Endothelial cell of umbilical vein (primary cell): ENCODE data around the gene CEP128. TPM values are rescaled to one million over a fixed set of nuclear protein-coding genes. Genes with fewer than 3 reads are reported as not detected.

Source experiments
- BruUV-seq: library from RNA; stranded (reverse); fragments of 400-500 nt; replicated peaks from 2 replicates; lab custom pipeline; 2021; lab: Mats Ljungman, UMichigan
- CTCF ChIA-PET: fragments of 300-600, 350-600 bp; sonication (Branson Sonifier 250); formaldehyde crosslinking; loops from one replicate; lab custom pipeline; 2021; ENCODE audit warnings: antibody characterized with exemption, inconsistent platforms; lab: Charles Lee
- POLR2A ChIA-PET: fragments of 300-600, 350-600 bp; sonication (Branson Sonifier 250); formaldehyde crosslinking; loops from one replicate; lab custom pipeline; 2021; ENCODE audit warnings: antibody characterized with exemption, inconsistent platforms; lab: Charles Lee
- DNase-seq: peaks from one replicate; pipeline ENCODE4 v3.0.0-alpha.2; 2011; ENCODE audit warnings: low read depth, low spot score
- FAIRE-seq: peaks from 2 replicates; lab custom pipeline; 2011; peaks lifted over from hg19 to GRCh38; lab: Jason Lieb, UNC
- H2AFZ ChIP-seq: 2 replicates; pipeline ENCODE4 v1.6.0; 2012; ENCODE audit warnings: low read depth, low read length, control low read depth, inconsistent platforms
- H3K27ac ChIP-seq: 2 replicates; pipeline ENCODE4 v1.5.1; 2011; ENCODE audit warnings: low read depth, mild to moderate bottlenecking, control low read depth, low read length, moderate library complexity; ENCODE audit not compliant: insufficient read depth
- H3K27me3 ChIP-seq, 2 experiments: 2 replicates each; pipeline versions ENCODE4 v1.6.0 to v1.6.1; 2011; ENCODE audit warnings: low read length in 2 of 2, mixed read lengths in 1 of 2; ENCODE audit not compliant: control insufficient read depth in 2 of 2, insufficient read depth in 2 of 2
- H3K36me3 ChIP-seq, 2 experiments: 2 replicates in 1 of 2; 3 replicates in 1 of 2; pipeline ENCODE4 v1.5.1; 2011; ENCODE audit warnings: low read length in 2 of 2, mild to moderate bottlenecking in 1 of 2, moderate library complexity in 1 of 2; ENCODE audit not compliant: control insufficient read depth in 2 of 2, insufficient read depth in 2 of 2; ENCODE audit errors: extremely low read depth in 1 of 2
- H3K4me1 ChIP-seq: 3 replicates; pipeline ENCODE4 v1.5.1; 2011; ENCODE audit warnings: mild to moderate bottlenecking, low read length; ENCODE audit not compliant: control insufficient read depth, insufficient read depth; ENCODE audit errors: extremely low read depth
- H3K4me2 ChIP-seq: 2 replicates; pipeline ENCODE4 v1.6.1; 2011; ENCODE audit warnings: low read length, control low read depth, mixed read lengths; ENCODE audit not compliant: insufficient read depth
- H3K4me3 ChIP-seq, 3 experiments: fragments of 200-600 bp in 1 of 3; sonication (generic), shearing (Covaris generic) in 1 of 3; replicated peaks in 1 of 3; 2 replicates each; pipeline ENCODE4 v1.5.1; 2011 to 2016; ENCODE audit warnings: control low read depth in 3 of 3, low read length in 3 of 3, mild to moderate bottlenecking in 2 of 3, inconsistent platforms in 1 of 3, low read depth in 1 of 3, moderate library complexity in 1 of 3; ENCODE audit not compliant: insufficient read depth in 1 of 3
- H3K79me2 ChIP-seq: 2 replicates; pipeline ENCODE4 v1.6.0; 2012; ENCODE audit warnings: low read length, inconsistent platforms; ENCODE audit not compliant: control insufficient read depth, insufficient read depth
- H3K9ac ChIP-seq: replicated peaks from 2 replicates; pipeline ENCODE3; 2011; ENCODE audit warnings: low read length, control low read depth; ENCODE audit not compliant: insufficient read depth; ENCODE audit errors: extremely low read depth
- H3K9me1 ChIP-seq: replicated peaks from 3 replicates; pipeline ENCODE4 v1.6.0; 2011; ENCODE audit warnings: mild to moderate bottlenecking, low read length; ENCODE audit not compliant: control insufficient read depth, insufficient read depth; ENCODE audit errors: extremely low read depth
- H3K9me3 ChIP-seq: replicated peaks from 2 replicates; pipeline ENCODE4 v1.5.1; 2012; ENCODE audit warnings: low read length, inconsistent platforms; ENCODE audit not compliant: control insufficient read depth, insufficient read depth
- H4K20me1 ChIP-seq: replicated peaks from 2 replicates; pipeline ENCODE3; 2011; ENCODE audit warnings: mild to moderate bottlenecking, low read length; ENCODE audit not compliant: control insufficient read depth, insufficient read depth; ENCODE audit errors: extremely low read depth
- EZH2 ChIP-seq: IDR thresholded peaks from 2 replicates; pipeline ENCODE4 v1.6.1; 2012; ENCODE audit warnings: borderline replicate concordance, low read depth, mild to moderate bottlenecking, moderate library complexity, low read length, inconsistent platforms; ENCODE audit not compliant: severe bottlenecking
- FOS ChIP-seq: IDR thresholded peaks from 2 replicates; pipeline ENCODE4 v1.6.1; 2011; ENCODE audit warnings: mild to moderate bottlenecking, low read length, moderate library complexity, borderline replicate concordance; ENCODE audit not compliant: insufficient read depth
- JUN ChIP-seq: IDR thresholded peaks from 2 replicates; pipeline ENCODE4 v1.6.1; 2011; ENCODE audit warnings: borderline replicate concordance, low read depth; ENCODE audit not compliant: insufficient read length, insufficient read depth
- MAX ChIP-seq: IDR thresholded peaks from 2 replicates; pipeline ENCODE4 v1.6.1; 2011; ENCODE audit not compliant: insufficient read depth, insufficient read length
- MYC ChIP-seq: IDR thresholded peaks from one replicate; pipeline ENCODE4 v1.6.1; 2011; ENCODE audit warnings: mild to moderate bottlenecking, low read depth, low read length
- POLR2A ChIP-seq: IDR thresholded peaks from 2 replicates; pipeline ENCODE4 v1.6.1; 2012; ENCODE audit warnings: low read depth, mild to moderate bottlenecking, control low read depth, low read length
- POLR2AphosphoS5 ChIP-seq: IDR thresholded peaks from 2 replicates; pipeline ENCODE4 v1.6.1; 2012; ENCODE audit warnings: low read depth, mild to moderate bottlenecking, control low read depth, low read length, moderate library complexity; ENCODE audit not compliant: insufficient read depth
- dilution Hi-C: fragments of 300-500 bp; cut with MboI; formaldehyde crosslinking; loops from one replicate; pipeline ENCODE4 v1.15.0; 2019; ENCODE audit warnings: low sequenced_read_pairs; ENCODE audit not compliant: extremely low pct_ligation_motif_present
- intact Hi-C: fragments of 100-400 bp; cut with micrococcal nuclease; formaldehyde crosslinking; loops from one replicate; pipeline ENCODE4 v1.10.0; 2022
- polyA plus RNA-seq, 4 experiments: library from polyadenylated mRNA; depleted of rRNA in 3 of 4; stranded (reverse) in 3 of 4; unstranded in 1 of 4; fragments of >200 nt; gene quantifications; 2 replicates each; pipeline versions ENCODE4 v1.2.1 to v1.2.3, GENCODE V29; 2011 to 2012; ENCODE audit warnings: missing spikeins in 1 of 4
- total RNA-seq: library from RNA; stranded (reverse); gene quantifications from 2 replicates; pipeline ENCODE4 v1.2.3, GENCODE V29; 2021
- TF ChIP-seq, protein P1 (sequence below), 2 donors: IDR thresholded peaks; 1 replicate in 1 of 2; 2 replicates in 1 of 2; pipeline ENCODE4 v1.5.1; 2011; ENCODE audit warnings: low read length in 2 of 2, mild to moderate bottlenecking in 2 of 2, moderate library complexity in 2 of 2, control low read depth in 1 of 2, inconsistent platforms in 1 of 2, low read depth in 1 of 2; ENCODE audit not compliant: insufficient read depth in 1 of 2; ENCODE audit errors: extremely low read depth in 1 of 2

Gene CEP128
- total and polyA plus RNA-seq, 2 donors (not counting 3 experiments of a cell fraction or from before 2014, with no cell fraction given): 0.91 to 23.7 TPM

- intact Hi-C loops: no loop called here
- H3K9me1 ChIP-seq: no peaks in the 10 kb centered on the region
Measured at GRCh38 chr14:80485764-80486163, 455.8 kb downstream of the CEP128 start.

More at GRCh38 chr14:80485764-80486163, 455.8 kb downstream of the CEP128 start:
- TF ChIP-seq MAX (no peak), EZH2 (no peak), JUN (no peak), FOS (no peak), POLR2A (no peak), POLR2AphosphoS5 (no peak), MYC (no peak)
- TF ChIP-seq, protein P1, sequence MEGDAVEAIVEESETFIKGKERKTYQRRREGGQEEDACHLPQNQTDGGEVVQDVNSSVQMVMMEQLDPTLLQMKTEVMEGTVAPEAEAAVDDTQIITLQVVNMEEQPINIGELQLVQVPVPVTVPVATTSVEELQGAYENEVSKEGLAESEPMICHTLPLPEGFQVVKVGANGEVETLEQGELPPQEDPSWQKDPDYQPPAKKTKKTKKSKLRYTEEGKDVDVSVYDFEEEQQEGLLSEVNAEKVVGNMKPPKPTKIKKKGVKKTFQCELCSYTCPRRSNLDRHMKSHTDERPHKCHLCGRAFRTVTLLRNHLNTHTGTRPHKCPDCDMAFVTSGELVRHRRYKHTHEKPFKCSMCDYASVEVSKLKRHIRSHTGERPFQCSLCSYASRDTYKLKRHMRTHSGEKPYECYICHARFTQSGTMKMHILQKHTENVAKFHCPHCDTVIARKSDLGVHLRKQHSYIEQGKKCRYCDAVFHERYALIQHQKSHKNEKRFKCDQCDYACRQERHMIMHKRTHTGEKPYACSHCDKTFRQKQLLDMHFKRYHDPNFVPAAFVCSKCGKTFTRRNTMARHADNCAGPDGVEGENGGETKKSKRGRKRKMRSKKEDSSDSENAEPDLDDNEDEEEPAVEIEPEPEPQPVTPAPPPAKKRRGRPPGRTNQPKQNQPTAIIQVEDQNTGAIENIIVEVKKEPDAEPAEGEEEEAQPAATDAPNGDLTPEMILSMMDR (IDR thresholded peaks at IDR 0.05; ENCODE audit: extremely low read depth in 1 of 2, insufficient read depth in 1 of 2, low read depth in 1 of 2, low read length in 2 of 2): no peak
- H3K9ac ChIP-seq: no peak overlapping the region
- H3K4me2 ChIP-seq: no peak overlapping the region
- dilution Hi-C loops: no loop called here
- POLR2A ChIA-PET: no interaction called here
- no peak overlapping the region for H2AFZ ChIP-seq
- no peak overlapping the region for H3K27ac ChIP-seq
- H3K27me3 ChIP-seq: no peaks in the 10 kb centered on the region
- no peaks in the 10 kb centered on the region for H4K20me1 ChIP-seq
- no peaks in the 10 kb centered on the region for H3K4me1 ChIP-seq
- no peak for FAIRE-seq
- CTCF ChIA-PET: no interaction called here
- no peak overlapping the region for H3K4me3 ChIP-seq
- H3K36me3 ChIP-seq: no peaks in the 10 kb centered on the region
- no peaks in the 10 kb centered on the region for H3K9me3 ChIP-seq
- no TSS peak for BruUV-seq
- no peak for DNase-seq
- H3K79me2 ChIP-seq: no peaks in the 10 kb centered on the region
